Activated T-helper 9 cell treated with anti-CD3 and anti-CD28 coated beads, Interleukin-2, amount 50 U/mL, for 16 hours (primary cell): Measurements from ENCODE around the gene SNRPA1.

Experiments
- DNase-seq: peaks from one replicate; pipeline ENCODE4 v3.0.0-alpha.2; 2020; ENCODE audit warnings: low read depth

The SNRPA1 gene

GRCh38 chr15:101318839-101319238 is 23.8 kb upstream of the SNRPA1 start:
- DNase-seq: no peak

- no peak for DNase-seq
These were observed 23.2 kb upstream of the SNRPA1 start for GRCh38 chr15:101318147-101318819.

DNA sequence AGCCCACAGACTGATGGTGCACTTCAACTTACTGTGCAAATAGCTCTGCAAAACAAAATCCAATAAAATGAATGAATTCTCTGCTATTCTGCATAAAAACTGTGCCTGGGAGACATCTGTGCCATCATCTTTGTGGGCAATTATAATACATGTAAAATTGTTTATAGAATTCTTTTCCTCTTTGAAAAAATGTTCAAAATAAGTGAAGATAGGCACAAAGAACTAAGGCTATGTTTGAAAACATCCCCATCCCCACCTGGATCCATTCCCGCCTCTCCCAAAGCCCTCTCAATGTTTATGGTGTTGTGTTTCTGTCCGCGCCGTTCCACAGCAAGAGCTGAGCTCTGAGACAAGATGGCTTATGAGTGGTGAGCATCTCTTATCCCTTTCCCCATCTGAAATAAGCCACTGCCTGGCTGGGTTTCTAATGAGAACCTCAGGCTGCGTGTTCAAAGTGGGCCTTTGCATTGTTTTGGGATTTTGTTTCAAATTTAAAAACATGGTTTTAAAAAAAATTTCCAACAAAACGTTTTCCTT is 22.4 kb upstream of the SNRPA1 start:
- no peak for DNase-seq

GRCh38 chr15:101316529-101316928 is 21.5 kb upstream of the SNRPA1 start:
- no peak for DNase-seq

DNA sequence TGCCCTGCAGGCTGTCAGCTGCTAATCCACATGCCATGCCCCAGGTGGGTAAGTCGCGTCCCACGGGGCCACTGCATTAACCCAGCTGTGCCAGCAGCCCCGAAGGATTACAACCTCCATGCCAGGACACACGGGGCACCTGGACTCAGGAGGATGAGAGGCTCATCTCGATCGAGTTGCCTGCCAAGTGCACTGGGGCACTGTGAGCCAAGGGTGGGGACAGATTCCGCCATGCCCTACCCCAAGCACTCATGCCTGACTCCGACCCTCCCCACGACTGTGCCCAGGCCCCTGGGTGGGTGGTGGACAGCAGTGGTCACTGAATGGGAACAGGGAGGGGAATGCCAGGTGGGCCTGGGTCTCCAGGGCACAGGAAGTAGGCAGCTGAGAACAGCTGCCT is 20.7 kb upstream of the SNRPA1 start:
- no peak for DNase-seq

DNA sequence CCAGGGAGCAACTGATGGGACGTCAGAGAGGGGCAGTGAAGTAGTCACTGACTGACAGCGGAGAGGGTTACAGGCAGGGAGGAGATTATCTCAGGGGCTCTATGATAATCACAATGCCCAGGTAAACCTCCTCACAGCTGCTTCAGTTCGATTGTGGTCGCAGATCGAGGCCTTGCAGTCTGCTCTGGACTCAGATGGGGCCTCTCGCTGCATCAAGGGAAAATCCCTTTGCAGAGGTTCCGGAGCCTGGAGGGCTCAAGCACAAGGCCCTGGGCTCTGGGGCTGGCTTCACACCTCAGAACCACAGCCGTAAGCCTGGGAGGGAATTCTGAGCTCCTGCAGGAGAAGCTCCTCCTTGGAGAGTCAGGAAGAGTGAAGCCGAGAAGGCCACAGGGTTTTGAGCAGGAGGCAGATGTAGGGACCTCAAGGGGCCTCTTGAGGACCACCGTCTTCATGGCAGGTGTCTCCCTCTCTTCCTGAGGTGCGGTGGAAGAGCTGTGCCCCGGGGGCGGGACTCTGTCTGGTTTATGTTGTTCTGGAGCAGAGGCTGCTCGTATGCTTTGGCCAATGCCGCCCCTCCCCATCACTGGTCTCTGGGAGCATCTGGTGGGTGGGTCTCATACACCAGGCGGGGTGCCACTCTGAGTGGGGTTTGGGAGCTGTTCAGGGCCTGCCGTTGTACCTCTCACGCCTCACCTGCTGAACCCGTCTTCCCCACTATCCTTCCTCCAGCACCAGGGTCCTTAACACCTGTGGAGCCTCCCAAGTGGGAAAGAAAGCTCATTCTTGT is 19.5 kb upstream of the SNRPA1 start:
- no peak for DNase-seq

- DNase-seq: no peak
These were observed 18.2 kb upstream of the SNRPA1 start for GRCh38 chr15:101313041-101313761.

DNA sequence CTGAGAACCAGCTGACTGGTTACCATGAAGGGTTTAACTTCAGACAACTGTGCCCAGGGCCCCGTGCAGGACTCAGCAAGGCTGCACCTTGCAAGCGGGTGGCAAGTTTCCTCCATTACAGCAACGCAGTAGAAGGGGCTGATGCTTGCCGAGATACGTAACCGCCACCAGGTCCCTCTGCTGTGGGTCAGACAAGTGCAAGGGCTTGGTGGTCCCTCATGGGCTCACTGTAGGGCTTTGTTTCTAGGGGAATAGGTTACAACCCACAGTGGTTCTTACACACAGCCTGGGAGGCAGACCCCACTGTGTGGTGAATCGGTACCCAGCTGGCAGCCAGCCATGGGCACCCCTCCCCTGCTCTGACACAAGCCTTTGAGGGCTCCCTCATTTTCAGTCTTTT is 15.5 kb upstream of the SNRPA1 start:
- DNase-seq: no peak

DNA sequence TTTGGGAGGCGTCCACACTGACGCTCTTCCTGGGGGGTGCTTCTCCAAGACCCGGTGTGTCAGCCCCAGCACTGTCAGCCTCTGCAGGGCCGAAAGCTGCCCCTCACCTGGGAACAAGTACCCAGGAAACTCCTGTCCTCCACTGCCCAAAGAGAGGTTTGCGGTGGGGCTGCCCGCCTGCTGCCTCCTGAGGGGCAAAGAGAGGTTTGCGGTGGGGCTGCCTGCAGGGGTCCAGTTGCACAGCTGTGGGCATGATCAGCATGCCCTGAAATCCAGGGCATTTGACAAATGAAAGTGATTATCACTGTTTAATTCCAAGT is 15.1 kb upstream of the SNRPA1 start:
- no peak for DNase-seq

DNA sequence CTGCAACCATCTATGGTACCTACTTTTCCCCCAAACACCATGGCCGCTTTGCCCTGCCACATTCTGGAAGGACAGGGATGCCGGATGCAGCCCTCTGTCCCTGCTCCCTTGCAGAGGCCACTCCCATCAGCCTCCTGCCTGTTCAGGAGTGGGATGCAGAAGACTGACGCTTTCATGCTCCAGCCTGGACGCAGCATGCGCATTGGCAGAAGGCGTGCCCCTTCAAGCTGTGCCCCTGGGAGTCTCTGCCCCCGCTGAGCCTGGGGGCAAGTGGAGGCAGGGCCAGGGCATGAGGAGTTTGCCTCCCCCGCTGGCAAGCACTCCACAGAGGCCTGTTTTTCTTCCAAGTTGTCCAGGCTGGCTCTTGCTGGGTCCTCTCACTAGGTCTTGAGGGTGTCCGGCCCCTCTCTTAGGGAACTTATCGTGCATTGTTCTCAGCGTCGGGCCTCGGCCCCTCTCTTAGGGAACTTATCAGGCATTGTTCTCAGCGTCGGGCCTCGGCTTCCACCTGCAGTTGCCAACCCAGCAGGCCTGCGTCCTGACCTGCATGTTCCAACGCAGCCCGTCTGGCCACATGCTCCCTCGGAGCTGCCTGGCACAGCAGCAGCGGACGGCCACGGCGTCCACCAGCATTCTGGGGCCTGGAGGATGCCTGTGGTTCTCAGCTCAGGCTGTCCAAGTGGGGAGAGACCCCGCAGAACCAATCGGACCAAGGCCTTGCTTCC is 14.6 kb upstream of the SNRPA1 start:
- DNase-seq: no peak

DNA sequence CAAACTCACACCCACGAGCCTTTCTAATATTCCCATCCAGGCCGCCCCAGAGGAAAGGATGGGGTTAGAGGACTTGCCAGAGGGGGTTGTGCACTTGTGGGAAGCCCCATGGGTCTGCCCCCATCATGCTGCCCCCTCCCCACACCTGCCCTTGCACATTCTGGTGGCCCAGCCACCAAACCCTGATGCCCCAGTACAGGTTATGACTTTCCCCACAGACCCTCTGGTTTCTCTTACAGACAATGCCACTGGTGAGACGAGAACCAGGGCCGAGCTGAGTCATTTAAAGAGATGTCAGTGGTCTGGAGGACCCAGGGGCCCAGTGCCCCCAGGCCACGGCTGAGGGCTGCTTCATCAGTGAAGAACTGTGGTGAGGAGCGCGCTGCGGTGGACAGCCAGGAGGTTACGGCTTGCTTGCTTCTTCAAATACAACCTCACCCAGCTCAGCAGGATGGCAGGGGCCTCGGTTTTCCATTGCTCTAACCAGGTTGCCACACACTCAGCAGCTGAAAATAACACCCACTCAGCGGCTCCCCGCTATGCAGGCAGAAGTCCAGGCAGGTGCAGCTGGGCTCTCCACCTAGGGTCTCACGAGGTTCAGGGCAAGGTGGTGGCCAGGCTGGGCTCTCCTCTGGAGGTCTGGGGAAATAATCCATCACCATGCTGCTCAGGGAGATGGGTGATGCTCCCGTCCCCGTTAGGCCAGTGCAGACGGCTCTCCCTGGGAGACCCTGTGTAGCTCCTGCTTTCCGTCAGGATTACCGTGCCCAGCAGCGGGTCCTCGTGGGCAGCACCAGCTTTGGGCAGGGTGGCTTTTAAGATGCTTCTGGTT is 13.8 kb upstream of the SNRPA1 start:
- no peak for DNase-seq

DNA sequence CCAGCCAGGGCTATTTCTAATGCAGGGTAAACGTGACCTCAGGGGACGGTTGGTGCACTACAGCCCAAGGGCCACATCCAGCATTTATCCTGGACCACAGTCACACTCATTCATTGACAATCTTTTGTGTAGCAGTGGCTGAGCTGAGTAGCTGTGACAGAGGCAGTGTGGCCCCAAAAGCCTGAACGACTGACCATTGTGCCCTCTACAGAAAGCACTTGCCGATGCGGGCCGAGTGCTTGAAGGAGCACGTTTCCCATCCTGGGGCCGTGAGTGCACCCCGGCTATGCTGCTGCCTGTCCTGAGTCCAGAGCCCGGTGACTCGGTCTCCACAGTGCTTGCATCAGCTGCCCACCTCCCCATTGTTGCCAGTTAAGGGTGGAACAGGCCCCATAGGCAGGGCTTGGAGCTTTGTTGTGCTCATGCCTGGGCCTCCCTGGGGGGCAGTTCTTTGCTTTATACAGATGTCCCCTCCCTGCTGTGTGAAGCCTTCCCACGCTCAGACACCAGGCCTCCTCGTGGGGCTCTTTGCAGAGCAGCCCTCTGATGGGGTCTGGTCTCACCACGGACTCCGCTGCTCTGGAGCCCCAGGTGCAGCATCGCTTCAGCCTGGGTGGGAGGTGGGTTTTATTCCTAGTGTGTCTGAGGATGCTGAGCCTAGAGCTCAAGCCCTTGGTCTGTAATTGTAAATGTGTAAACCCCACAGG is 13.0 kb upstream of the SNRPA1 start:
- no peak for DNase-seq

GRCh38 chr15:101307048-101307896 is 12.2 kb upstream of the SNRPA1 start:
- DNase-seq: no peak

DNA sequence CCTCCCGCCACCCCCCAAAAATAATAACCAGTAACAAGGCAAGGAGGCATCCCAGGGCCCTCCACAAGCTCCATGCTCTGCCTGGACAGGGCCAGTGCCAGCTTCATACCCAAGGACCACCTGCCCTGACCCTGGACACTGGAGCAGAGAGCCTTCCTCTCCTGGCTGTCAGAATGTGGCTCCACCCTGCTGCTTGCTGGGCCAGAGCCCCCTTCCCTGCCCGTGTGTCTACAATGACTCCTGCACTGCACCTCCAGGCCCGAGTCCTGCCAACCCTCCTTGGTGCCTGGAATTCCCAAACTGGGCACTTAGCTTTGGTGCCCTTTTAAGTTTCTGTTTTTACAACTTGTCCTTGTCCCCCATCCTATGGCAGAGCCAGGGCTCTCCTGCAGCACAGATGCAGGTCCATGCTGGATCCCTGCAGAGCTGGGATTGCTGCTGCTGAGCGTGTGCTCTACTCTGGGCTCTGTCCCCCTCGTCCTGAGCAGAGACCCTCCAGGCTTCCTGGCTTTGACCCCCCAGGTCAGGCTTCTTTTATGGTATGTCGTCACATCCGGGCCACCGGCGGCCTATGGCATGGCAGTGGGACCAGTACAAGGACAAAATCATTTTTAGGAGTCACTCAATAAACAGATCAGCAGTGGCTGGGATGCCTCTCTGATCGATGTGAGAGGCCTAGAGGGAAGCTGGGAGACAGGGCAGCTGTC is 11.4 kb upstream of the SNRPA1 start:
- no peak for DNase-seq

DNA sequence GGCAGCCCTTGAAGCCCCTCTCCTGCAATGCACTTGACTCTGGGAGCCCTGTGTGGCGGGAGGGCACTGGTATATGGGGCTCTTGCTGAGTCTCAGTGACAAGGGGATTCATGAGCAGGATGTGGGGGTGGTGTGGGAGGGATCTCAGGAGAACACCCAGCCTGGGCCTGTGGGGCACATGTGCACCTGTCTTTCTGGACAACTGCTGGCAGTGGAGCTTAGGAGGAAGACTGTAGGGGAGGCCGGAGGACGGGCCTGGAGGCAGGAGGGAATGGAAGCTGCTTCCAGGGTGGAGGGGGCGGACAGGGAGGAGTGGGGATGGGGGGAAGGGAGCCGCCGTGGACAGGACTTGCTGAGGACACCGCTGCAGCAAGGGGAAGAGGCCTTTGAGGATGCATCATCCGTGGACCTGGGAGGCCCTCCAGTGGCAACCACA is 10.8 kb upstream of the SNRPA1 start:
- DNase-seq: no peak

GRCh38 chr15:101303408-101303807 is 8.4 kb upstream of the SNRPA1 start:
- DNase-seq: no peak

GRCh38 chr15:101296418-101297405 is 1.7 kb upstream of the SNRPA1 start:
- no peak for DNase-seq
